Measurements from ENCODE around the gene SERPINB3.
"Not testable (repeated sequence)": the region's sequence is repeated elsewhere in the genome, so short reads cannot be mapped to it uniquely, and the experiment has no call there.

SERPINB3 gene

GRCh38 chr18:63646936-63647335, 14.8 kb downstream of the SERPINB3 start:
- DNase-seq (ENCODE audit: low read depth in 2 of 2): no peak

- not testable (repeated sequence) for DNase-seq (ENCODE audit: low read depth in 2 of 2)
Observed at GRCh38 chr18:63644694-63645093, 17.0 kb downstream of the SERPINB3 start.

DNA sequence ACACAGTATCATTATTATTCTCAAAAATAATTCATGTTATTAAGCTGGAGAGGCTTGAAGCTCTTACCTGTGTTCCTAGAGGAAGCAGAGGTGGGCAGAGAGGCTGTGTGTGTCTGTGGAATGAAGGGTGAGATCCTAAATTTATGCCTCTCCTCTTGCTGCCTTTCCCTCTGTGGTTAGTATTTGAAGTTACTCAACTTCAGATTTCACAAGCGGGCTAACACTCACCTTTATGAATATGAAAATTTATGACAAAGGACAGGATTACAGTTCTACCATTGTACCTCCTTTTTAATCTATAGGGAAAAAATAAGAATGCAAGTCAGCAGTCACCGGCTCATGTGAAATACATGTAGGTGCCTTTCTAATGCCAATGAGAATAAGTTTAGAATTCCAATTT, 17.6 kb downstream of the SERPINB3 start, which contains the start of gene SERPINB4:
Gene SERPINB4 (minus strand): TSS at position 115 of the 400 bp plus-strand sequence. CDS start 679 bp downstream, outside the sequence.
- DNase-seq (ENCODE audit: low read depth in 2 of 2): not testable (repeated sequence)

- DNase-seq (ENCODE audit: low read depth in 2 of 2): not testable (repeated sequence)
Observed at GRCh38 chr18:63642668-63643356, 18.9 kb downstream of the SERPINB3 start.

DNA sequence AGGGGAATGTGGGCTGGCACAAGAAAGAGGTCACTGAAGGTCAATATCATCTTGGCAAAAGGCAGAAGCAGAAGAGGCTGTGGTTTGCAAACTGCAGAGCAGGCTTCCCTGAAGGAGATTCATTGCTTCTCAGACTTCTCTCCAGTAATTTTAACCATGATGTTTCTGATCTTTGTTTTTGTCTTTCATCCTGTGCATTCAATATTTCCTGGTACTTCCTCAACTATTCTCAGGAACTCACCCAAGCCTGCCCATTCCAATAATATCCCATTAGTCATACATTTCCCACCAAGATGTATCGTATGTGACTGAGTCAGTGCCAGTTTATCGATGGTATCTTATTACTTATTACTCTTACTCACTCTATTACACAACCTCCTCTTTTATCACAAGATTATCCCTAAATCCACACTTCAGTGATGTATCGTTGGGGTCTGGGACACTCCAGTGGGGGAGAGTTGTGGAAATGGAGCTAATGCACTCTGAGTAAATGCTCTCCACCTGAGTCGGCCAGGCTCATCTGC, 20.5 kb downstream of the SERPINB3 start:
- not testable (repeated sequence) for DNase-seq (ENCODE audit: low read depth in 2 of 2)

- DNase-seq (ENCODE audit: low read depth in 2 of 2): no peak
Observed at GRCh38 chr18:63637703-63638102, 24.0 kb downstream of the SERPINB3 start.

DNA sequence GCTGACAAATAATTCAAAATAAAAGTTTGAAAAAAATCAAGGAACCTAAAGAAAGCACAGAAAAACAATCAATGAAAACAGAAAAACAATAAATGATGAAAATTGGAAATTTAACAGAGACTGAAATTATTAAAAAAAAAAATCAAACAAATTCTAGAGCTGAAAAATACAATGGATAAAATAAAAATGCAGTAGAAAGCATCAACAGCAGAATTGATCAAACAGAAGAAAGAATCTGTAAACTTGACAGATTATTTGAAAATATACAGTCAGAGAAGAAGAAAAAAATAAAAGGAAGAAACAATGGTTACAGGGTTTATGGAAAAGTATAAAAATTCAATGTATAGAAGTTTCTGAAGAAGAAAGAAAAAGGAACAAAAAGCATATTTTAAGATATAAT, 33.9 kb downstream of the SERPINB3 start:
- no peak for DNase-seq (ENCODE audit: low read depth in 2 of 2)

- no peak for DNase-seq (ENCODE audit: low read depth in 2 of 2)
Observed at GRCh38 chr18:63626431-63626830, 35.3 kb downstream of the SERPINB3 start.

DNA sequence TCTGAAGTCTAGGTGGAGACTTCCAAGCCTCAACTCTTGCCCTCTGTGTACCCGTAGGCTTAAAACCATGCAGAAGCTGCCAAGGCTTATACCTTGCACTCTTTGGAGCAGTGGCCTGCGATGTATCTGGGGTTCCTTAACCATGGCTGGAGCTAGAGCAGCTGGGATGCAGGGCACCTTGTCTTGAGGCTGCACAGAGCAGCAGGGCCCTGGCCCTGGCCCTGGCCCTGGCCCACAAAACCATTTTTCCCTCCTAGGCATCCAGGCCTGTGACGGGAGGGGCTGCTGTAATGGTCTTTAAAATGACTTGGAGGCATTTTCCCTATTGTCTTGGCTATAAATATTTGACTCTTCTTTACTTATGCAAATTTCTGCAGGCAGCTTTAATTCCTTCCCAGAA, 36.8 kb downstream of the SERPINB3 start:
- DNase-seq (ENCODE audit: low read depth in 2 of 2): no peak

DNA sequence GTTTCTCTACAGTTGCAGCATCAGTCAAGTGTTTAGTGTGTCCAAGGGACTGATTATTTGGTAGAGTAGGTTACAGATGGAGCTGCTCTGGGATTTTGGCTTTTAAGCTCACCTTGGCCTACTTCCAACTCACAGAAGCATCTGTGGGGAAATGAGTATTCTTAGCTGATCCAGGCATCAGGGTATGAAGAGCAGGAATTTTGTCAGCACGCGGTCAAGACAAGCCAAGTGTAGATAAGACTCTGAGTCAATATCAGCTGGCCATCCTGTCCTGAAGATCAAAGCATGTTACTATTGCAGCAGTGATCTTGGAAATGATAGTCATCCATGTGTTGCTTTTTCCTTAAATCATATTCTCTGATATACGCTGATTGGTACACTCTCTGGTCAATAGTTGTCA, 42.0 kb downstream of the SERPINB3 start:
- no peak for DNase-seq (ENCODE audit: low read depth in 2 of 2)

DNA sequence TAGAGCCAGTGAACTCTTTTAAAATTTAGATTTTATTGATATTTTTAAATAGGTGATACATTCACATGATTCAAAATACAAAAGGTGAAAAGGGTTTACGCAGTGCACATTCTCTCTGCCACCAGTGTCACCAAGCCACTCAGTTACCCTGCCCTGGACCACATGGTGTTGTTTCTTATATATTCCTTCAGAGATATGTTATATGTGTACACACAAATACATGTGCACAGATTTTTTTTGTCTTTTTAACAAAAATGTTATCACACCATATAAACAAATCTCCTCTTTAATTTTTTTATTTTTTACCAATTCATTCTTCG, 43.8 kb downstream of the SERPINB3 start:
- no peak for DNase-seq (ENCODE audit: low read depth in 2 of 2)

- DNase-seq (ENCODE audit: low read depth in 2 of 2): no peak
Observed at GRCh38 chr18:63617049-63617914, 44.4 kb downstream of the SERPINB3 start.

DNA sequence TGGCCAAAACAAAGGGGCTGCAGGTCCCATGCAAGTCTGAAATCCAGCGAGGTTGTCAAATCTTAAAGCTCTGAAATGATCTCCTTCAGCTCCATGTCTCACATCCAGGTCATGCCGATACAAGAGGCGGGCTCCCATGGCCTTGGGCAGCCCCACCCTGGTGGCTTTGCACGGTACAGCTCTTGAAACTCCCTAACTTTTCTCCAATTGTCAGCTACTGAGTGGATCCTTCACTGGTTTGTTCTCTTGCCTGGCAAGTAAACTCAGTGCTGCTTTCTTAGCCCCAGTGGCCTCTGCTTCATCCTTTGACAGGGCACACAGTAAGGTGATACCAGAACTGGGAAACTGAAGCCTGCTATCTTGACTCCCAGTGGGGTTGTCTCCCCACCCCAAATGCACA, 48.3 kb downstream of the SERPINB3 start:
- DNase-seq (ENCODE audit: low read depth in 2 of 2): no peak

GRCh38 chr18:63606526-63606925, 55.2 kb downstream of the SERPINB3 start:
- DNase-seq (ENCODE audit: low read depth in 2 of 2): no peak
